HG03442 (cell line): ENCODE results near the gene TMEM52.

ENCODE experiments used
- ATAC-seq: cut with Tn5 transposase; IDR thresholded peaks from one replicate; pipeline ENCODE4 v1.9.1; 2021; ENCODE audit warnings: mild to moderate bottlenecking, moderate library complexity; ENCODE audit not compliant: unreplicated experiment

TMEM52 gene

DNA sequence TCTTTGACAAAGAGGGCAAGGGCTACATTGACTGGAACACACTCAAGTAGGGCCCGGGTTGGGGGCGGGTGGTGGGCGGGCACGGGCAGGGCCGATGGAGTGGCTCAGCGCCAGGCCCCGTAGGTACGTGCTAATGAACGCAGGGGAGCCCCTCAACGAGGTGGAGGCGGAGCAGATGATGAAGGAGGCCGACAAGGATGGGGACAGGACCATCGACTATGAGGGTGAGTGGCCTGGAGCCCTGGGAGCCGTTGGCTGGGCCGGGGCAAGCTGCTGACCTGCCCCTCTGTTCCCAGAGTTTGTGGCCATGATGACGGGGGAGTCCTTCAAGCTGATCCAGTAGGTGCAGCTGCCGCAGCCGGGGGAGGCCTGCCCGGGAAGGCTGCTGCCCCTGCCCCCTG lies 2.2 kb downstream of the TMEM52 start:
- no peak for ATAC-seq

DNA sequence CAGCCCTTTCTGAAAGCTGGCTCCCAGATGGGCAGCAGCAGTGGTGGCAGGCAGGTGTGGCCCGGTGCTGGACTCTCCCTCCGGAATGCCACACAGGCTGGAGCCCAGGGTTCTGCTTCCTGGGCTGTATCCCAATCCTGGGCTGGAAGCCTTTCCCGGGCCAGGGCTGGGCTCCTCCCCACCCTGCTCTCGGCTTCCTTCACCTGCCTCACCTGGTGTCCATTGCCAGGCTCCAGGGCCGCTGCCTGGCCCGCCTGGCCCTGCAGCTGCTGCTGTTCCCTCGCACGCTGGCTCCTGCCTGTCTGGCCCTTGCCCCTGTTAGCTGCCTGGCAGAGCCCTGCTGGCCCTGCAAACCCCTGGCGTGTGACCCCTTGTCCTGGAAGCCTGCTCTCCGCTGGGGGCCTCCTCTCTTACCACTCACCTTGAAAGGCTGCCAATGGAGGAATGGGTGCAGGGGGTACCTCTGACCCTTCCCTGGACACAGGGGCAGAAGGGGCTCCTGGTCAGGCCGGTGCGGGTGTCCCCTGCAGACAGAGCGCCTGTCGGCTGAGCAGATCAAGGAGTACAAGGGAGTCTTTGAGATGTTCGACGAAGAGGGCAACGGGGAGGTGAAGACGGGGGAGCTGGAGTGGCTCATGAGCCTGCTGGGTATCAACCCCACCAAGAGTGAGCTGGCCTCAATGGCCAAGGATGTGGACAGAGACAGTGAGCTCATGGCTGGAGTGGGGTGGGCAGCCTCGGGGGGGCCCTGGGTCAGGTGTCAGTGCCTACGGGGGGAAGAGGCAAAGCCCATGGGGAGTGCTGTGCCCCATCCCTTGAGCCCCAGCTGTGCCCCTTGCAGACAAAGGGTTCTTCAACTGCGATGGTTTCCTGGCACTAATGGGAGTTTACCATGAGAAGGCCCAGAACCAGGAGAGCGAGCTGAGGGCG lies 2.9 kb downstream of the TMEM52 start:
- ATAC-seq: no peak

DNA sequence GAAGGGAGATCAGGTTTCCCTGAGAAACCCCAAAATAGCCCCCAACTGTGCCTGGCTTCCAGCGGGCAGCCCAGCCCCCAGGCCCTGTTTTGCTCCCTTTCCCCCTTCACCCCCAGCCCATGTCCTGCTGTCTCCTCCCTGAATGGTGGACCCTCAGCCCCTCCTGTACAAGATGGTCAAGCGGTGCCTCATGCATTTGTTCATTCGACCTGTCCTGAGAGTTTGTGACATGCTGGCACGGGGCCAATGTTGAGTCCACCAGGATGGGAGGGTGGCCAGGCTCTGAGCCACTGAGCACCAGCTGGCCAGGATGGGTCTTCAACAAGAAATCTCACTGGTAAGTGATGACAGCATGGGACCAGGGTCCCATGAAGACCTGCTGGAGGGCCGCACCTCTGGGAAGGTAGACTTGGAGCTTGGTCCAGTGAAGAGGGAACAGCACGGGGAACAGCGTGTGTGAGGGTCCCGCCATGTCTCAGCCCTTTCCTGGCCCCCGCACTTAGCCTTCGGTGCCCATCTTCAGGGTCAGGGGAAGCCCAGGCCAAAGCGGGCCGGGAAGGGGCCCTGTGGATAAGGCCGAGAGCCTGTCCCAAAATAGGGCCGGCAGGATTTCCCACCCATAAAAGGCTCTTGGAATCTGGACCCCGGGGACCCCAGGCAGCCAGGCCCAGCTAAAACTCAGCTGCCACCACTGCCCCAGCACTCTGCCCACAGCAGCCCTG lies 3.9 kb downstream of the TMEM52 start, which contains the start of gene CALML6:
CALML6 (plus strand) TSS at position 290 of the 722 bp plus-strand sequence; CDS start at position 311, 21 bp downstream.
- no peak for ATAC-seq

DNA sequence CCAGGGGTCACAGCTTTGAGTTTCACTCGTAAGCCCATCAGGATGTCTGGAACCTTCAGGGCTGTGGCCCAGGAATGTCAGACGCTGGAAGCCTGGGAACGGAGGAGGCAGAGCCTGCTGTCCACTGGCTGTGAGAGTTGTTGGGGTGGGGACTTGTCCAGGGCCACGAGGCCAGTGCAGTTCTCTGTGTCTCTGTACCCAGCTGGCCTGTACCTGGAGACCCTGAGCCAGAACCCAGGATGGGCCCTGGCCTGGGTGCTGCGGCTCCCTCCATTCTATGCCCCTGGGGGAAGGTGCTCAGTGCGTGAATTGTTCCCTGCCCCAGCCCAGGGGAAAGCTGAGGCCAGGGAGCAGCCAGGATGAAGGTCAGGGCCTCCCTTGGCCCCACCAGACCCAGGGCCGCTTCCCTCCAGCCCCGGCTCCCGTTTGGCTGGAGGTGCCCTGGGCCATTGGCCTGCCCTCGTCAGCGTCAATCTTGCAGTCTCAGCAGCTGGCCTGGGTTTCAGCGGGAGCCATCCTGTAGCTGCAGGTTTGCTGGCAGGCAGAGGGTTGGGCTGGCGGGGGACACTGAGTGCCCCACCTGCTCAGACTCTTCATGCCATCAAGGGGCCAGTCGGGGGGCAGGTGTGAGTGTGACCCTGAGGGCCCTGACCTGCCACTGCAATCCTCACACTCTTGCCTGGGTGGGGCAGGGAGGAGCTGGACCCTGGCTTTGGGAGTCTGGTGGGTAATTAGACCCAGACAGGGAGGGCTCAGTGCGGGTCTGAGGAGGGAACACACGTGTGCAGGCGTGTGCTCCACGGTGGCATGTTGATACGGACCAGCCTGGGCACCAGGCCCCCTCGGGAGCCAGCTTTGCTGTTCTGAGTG lies 4.7 kb downstream of the TMEM52 start:
- ATAC-seq: no peak

DNA sequence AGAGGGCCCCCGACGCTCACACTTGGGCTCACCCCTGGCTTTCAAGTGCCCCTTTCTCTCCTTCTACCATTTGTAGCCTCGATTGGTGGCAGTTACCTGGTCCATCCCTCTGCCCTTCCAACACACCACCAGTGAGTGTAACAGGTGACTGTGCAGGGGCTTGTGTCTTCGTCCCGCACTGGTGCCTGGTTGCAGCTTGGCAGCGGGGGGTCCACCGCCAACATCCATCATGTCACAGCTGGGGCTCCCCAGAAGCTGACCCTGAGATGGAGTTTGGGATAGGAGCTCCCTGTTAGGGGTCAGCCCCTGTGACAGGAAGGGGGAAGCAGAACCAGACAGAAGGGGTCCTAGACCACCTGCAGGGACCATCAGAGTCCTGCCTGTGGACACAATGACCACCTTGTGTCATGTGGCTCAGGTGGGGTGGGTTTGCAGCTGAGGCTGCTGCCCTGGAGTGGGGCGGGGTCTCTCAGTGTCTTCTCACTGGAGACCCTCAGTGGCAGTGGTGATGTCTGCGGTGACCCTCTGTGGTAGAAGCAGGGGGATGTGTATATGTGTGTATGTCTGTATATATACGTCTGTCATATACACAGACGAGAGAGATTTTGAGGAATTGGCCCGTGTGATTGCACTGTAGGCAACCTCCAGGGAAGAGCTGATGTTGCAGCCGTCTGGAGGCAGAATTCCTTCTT lies 7.6 kb downstream of the TMEM52 start:
- ATAC-seq: no peak

DNA sequence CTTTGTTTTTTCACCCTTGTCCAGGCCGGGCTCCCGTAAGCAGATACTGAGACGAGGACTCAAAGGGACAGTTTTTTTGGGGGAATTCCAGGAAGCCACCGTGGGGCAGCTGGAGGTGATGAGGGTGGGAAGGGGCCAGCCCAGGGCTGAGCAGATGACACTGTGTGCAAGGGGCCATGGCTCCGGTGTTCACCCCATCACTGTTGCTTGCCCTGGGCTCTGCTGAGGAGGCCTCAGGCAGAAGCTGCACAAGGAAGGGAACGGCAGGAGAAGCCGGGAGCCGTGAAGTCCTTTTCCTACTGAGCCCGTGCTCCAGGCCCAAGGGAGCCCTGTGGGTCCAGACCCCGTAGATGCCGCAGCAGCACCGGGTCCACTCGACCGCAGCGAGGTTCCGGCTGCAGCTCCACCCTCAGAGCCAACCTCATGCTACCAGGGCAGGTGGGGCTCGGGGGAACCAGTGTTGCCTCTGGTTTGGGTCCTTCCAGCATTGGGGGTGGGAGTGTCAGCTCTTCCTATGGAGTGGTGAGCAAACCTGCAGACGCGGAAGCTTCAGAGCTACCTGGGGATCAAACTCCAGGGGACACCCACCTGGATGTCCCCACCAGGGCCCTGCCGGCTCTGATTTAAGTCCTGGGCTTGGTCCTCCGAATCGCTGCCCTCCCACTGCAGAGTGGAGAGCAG lies 8.3 kb downstream of the TMEM52 start:
- no peak for ATAC-seq

DNA sequence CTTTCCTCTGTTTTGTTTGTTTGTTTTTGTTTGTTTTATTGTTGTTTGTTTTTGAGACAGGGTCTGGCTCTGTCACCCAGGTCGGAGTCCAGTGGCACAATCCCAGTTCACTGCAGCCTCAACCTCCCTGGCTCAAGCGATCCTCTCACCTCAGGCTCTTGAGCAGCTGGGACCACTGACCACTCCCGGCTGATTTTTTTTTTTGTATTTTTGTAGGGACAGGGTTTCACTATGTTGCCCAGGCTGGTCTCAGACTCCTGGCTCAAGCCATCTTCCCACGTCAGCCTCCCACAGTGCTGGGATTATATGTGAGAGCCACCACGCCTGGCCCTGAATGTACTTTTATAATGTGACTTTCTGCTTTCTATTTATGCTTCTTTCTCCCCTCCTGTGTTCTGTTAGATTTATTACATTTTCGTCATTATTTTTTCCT lies 9.0 kb downstream of the TMEM52 start:
- no peak for ATAC-seq

DNA sequence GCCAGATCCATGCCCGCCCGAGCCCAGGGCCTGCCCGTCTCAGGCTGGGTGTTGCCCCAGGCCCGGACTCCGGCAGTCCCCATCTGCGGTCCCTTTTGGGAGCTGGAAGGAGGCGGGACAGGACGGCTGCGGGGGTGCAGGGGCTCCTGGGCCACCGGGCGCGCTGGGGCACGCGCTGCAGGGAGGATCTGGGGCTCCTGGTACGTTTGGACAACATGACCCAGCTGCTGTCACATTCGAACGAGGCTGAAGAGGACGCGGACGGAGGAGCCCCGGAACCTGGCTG lies 10.6 kb downstream of the TMEM52 start:
- ATAC-seq: peak; percentile 3

DNA sequence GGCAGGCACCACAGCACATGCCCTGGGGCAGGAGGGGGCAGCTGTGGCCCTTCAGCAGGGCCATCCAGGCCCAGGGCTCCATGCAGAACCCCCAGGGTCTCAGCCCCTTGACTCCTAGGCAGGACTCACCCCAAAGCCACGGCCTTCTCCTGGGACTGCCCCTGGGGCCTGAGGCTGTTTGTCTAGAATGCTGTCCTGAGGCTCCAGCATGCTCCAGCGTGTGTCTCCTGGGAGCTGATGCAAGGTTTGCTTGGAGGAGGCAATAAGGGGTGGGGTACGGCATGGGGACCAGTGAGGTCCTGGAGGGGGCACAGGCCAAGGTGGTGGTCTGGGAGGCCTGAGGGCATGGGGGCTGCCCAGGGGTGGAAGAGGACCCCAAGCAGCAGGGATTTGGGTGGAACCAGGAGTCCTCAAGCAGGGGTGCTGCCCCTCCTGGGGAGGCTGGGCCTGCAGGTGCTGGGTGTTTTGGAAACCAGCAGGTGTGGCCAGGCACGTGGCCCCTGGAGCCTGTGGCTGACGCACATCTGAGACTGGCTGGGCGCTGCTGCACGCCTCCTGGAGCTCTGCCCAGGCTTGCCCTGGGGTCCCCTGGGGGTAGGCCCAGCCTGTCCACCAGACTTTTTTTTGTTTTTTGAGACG lies 11.9 kb downstream of the TMEM52 start:
- ATAC-seq: no peak

DNA sequence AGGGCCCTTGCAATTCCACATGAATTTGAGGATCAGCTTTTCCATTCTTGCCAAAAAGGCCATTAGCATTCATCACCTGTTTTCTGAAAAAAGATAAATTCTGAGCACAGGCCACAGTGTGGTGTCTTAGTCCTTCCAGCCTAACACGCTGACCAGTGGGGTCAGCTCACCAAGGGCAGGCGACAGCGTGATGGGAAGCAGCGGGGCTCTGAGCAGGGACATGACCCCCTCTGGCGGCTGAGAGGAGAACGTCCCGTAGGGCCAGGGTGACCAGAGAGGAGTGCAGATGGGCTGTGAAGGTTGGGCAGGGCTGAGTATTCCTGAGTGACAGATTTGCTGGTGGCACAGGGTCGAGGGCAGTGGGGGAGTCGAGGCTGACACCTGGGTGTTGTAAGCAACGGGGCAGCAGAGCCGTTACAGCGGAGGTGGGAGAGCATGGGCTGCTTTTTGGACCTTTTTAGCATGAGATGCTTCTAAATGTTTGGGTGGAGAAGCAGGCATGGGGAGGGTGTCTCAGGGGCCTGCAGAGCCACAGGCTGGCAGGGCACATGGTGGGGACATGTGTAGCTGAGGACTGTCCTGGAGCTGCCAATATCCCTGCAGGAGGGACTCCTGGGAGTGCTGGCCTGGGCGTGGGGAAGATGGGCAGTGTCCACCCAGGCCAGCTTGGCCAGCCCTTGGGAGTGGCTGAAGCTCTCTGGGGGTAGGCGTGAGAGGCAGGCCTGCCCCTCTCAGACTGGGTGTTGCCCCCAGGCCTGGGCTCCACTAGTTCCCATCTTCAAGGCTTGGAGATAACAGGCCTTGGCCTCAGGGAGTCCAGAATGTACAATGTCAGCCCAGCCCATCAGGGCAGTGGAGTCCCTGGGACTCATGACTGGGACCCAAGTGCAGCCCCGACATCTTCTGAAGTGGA lies 12.6 kb downstream of the TMEM52 start:
- ATAC-seq: no peak

DNA sequence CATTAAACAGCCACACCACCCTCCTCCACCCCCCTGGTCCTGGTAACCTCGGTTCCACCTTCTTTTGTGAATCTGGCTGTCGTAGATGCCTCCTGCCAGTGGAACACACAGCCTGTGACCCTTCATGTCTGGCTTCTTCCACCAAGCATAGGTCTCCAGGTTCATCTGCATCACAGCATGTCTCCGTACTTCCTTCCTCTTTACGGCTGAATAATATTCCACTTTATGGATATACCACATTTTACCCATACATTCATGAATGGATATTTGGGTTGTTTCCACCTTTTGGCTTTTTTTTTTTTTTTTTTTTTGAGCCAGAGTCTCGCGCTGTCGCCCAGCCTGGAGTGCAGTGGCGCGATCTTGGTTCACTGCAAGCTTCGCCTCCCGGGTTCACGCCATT lies 15.9 kb downstream of the TMEM52 start:
- no peak for ATAC-seq

DNA sequence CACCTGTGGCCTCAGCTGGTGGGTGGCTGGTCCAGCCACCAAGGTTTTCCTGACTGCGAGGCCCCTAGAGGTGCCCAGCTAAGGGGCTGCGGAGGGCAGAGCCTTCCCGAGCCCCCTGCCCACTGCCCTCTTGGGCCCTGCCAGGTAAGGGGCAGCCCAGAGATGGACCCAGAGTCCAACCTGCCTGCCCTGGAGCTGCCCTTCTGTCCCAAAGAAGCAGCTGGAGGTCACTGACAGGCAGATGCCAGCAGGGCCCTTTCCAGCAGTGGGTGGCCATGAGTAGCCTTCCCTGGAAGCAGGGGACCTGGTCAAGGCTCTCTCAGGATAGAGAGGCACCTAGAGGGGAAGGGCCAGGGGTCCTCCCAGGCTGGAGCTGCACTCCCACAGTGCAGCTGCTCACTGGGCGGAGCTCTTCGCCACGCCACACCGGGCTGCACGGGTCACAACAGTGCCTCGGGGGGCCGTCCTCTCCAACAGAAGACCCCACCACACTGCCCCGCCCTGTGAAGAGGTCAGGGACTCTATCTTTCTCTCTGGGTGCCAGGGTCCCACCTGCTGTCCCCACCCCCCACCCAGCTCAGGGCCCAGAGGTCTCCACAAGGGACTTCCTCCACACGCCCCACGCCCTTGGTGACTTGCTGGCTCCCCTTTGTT lies 17.3 kb downstream of the TMEM52 start:
- no peak for ATAC-seq

DNA sequence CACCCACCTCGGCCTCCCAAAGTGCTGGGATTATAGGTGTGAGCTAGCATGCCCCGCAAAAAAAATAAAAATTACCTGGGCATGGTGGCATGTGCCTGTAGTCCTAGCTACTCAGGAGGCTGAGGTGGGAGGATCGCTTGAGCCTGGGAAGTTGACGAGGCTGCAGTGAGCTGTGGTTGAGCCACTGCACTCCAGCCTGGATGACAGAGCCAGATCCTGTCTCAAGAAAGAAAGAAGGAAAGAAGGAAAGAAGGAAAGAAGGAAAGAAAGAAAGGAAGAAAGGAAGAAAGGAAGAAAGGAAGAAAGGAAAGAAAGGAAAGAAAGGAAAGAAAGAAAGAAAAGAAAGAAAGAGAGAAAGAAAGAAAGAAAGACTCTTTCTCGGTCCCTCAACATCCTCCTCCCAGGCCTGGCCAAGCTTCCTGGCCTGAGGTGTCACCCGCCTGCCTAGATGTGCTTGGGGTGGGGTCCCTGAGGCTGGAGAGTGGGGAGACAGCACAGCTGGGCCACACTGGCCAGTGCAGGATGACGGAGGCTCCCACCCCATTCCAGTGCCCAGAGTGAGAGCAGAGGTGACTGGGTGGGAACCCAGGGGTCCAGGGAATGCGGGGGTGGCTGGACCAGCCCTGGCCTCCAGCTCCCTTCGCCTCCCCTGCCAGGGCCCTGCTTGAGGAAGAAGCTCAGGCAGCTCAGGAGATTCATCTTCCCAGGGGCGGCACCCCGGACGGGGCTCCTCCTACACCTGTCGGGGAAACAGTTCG lies 18.0 kb downstream of the TMEM52 start:
- ATAC-seq: no peak

DNA sequence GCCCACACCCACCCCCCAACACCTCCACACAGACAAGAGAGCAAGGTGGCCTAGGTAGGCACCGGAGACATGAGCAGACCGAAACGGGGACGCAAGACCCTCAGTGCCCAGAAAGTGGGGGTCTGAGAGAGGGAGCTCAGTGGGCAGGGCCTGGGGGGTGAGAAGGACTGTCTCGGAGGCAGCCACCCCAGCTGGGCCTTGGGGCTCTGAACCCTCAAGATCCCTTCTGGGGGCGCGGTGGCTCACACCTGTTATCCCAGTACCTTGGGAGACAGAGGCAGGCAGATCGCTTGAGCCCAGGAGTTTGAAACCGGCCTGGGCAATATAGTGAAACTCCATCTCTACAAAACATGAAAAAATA lies 19.1 kb downstream of the TMEM52 start:
- no peak for ATAC-seq

DNA sequence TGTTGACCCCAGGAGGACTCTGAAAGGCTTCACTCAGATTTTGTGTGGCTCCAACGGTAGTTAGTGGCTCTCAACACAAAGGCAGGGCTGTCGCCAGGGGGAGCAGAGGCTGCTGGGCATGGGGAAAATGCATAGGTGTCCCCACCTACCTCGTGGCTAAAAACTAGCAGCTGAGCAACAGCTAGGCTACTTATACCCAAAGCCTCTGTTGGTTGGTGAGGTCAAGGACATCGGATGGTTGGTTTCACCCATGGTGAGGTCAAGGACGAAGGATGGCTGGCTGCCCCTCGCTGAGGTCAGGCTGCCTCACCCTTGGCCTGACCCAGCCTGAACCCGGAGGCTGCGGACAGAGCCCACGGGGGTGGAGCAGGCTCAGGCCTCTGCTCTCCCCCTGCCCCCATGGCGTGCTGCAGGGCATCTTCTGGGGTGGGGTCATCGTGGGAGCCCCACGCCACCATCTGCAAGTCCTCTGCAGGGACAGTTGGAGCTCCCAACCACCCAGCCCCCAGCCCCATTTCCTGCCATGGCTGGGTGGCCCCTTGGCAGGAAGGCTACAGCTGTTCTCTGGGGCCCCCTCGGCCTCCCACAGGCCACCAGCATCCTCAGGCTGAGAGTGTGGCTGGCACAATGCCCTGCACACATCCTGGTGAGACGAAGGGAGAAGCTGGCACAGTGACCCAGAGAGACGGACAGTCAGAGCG lies 19.7 kb downstream of the TMEM52 start:
- ATAC-seq: no peak

DNA sequence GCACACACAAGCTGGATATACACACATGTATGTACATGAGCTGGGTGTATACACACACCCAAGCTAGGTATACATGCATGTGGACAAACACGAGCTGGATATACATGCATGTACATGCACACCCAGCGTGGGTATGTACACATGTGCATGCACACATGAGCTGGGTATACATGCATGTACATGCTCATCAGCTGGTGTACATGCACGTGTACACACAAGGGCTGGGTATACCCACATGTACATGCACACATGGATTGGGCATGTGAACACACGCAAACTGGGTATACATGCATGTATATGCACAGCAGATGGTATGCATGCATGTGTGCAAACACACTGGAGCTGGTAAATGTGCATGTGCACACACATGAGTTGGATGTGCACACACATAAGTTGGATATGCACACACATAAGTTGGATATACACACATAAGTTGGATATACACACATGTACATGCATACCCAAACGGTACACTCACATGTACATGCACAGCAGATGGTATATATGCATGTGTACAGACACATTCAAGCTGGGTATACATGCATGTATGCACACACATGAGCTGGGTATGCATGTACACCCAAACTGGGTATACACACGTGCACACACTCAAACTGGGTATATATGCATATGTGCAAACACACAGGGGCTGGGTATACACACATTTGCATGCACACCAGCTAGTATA lies 20.7 kb downstream of the TMEM52 start:
- no peak for ATAC-seq
